Mucosa of rectum (tissue), 2 donors: ENCODE measurements around the gene LHFPL2.

Source experiments
- H3K27ac ChIP-seq, 2 donors: one replicate each; pipeline ENCODE4 v1.7.0; 2013; ENCODE audit warnings: inconsistent platforms in 2 of 2, low read depth in 2 of 2, low read length in 2 of 2
- H3K27me3 ChIP-seq, 2 donors: one replicate each; pipeline ENCODE4 v1.7.0; 2013; ENCODE audit warnings: low read length in 2 of 2; ENCODE audit not compliant: control insufficient read depth in 2 of 2, insufficient read depth in 2 of 2
- H3K36me3 ChIP-seq, 2 donors: one replicate each; pipeline ENCODE4 v1.7.0; 2013; ENCODE audit warnings: low read length in 2 of 2; ENCODE audit not compliant: control insufficient read depth in 2 of 2, insufficient read depth in 2 of 2
- H3K4me1 ChIP-seq, 2 donors: one replicate each; pipeline ENCODE4 v1.7.0; 2013; ENCODE audit warnings: low read length in 2 of 2, mild to moderate bottlenecking in 1 of 2; ENCODE audit not compliant: control insufficient read depth in 2 of 2, insufficient read depth in 2 of 2
- H3K4me3 ChIP-seq, 2 donors: one replicate each; pipeline ENCODE4 v1.7.0; 2013; ENCODE audit warnings: low read length in 2 of 2
- H3K9ac ChIP-seq, 2 donors: one replicate each; pipeline ENCODE4 v1.7.0; 2013; ENCODE audit warnings: low read length in 2 of 2, low read depth in 1 of 2, mild to moderate bottlenecking in 1 of 2
- H3K9me3 ChIP-seq, 2 donors: one replicate each; pipeline ENCODE4 v1.7.0; 2013; ENCODE audit warnings: low read length in 2 of 2; ENCODE audit not compliant: control insufficient read depth in 2 of 2
- donor health status: healthy.
- donor health status: Normal muscosa, but diverticular disease.

The LHFPL2 gene

DNA sequence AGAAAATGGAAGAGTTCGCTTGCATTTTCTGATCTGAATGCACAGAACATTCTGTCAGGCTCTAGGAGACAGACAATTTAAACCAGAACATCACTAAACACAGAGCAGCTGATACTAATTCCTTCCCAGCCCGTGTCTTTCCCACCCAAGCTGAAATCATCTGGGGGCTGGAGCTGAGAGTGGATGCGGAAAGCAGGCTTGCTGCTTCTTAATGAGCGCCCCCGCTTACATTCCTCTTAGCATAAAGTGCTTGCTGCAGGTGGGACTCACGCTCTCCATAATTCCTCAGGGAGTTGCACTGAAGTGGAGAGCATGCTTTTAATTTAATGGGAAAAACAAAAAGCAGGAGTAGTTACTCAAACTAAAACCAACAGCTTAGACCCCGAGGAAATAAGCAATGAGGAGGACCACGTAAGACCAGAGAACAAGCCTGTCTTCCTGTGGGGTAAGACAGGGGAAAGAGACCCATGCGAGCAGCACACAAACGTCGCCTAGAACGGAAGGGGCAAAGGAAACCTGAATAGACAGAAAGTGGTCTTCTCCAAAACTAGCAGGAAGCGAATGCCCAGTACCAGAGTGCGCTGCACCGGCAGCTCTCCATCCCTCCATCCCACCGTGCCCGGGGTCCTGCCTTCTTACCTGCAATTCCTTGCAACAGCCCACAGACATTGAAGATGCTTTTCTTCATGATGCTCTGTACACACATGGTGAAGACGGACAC lies 139.3 kb downstream of the LHFPL2 start:
- peaks cover 21 to 26% of the 10 kb centered on the region in 2 donors for H3K4me1 ChIP-seq
- H3K27me3 ChIP-seq = no peaks in the 10 kb centered on the region
- peak overlapping the region; percentile 36 to 64 for H3K9ac ChIP-seq
- peak overlapping the region; percentile 45 to 49 for H3K27ac ChIP-seq
- H3K9me3 ChIP-seq = no peaks in the 10 kb centered on the region
- peak overlapping the region; percentile 56 to 73 for H3K4me3 ChIP-seq
- H3K36me3 ChIP-seq = no peaks in the 10 kb centered on the region

DNA sequence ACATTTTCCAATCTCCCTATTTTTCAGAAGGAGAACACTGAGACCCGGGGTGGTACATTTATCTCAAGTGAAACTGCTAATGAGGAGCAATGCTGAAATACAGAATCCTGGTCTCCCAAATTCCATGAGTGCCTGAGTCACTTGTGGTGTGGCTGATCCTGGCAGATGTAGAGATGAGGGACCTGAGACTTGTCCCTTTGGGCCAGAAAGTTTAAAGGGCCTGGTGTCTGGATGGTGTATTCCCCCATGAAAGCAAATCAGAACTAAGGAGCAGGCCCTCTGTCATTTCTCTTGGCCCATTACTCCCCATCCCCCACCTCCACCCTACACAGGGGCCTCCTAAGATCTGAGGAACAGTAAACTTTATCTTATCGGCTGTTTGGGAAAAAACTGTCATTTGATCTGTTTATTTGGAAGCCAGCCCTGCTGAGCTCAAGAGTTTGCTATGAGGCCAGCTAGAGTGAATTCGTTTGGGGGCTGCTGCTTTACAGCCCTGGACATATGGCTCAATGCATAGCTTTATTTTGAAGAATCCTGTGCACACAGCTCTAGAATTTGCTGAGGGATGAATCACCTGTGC lies 140.3 kb downstream of the LHFPL2 start:
- Histone ChIP-seq H3K36me3 (no peaks in the 10 kb centered on the region), H3K9me3 (no peaks in the 10 kb centered on the region), H3K4me3 (no peak overlapping the region), H3K4me1 (peaks cover 21 to 26% of the 10 kb centered on the region in 2 donors), H3K27ac (peak overlapping the region in 1 of 2 donors; percentile 9), H3K9ac (no peak overlapping the region), H3K27me3 (no peaks in the 10 kb centered on the region)

- Histone ChIP-seq H3K27ac (no peak overlapping the region), H3K4me3 (no peak overlapping the region)
Observed at GRCh38 chr5:78507531-78507930, 141.0 kb downstream of the LHFPL2 start.

GRCh38 chr5:78506261-78507024 lies 142.1 kb downstream of the LHFPL2 start:
- H3K4me1 ChIP-seq = peaks cover 21% of the 10 kb centered on the region in 2 donors
- no peaks in the 10 kb centered on the region for H3K36me3 ChIP-seq
- no peaks in the 10 kb centered on the region for H3K27me3 ChIP-seq
- H3K9ac ChIP-seq = no peak overlapping the region
- H3K4me3 ChIP-seq = no peak overlapping the region
- no peak overlapping the region for H3K27ac ChIP-seq
- H3K9me3 ChIP-seq = no peaks in the 10 kb centered on the region

More at GRCh38 chr5:78507531-78507930, 141.0 kb downstream of the LHFPL2 start:
- peaks cover 21 to 26% of the 10 kb centered on the region in 2 donors for H3K4me1 ChIP-seq
- H3K9ac ChIP-seq = no peak overlapping the region
- H3K27me3 ChIP-seq = no peaks in the 10 kb centered on the region
- H3K36me3 ChIP-seq = no peaks in the 10 kb centered on the region
- H3K9me3 ChIP-seq = no peaks in the 10 kb centered on the region

DNA sequence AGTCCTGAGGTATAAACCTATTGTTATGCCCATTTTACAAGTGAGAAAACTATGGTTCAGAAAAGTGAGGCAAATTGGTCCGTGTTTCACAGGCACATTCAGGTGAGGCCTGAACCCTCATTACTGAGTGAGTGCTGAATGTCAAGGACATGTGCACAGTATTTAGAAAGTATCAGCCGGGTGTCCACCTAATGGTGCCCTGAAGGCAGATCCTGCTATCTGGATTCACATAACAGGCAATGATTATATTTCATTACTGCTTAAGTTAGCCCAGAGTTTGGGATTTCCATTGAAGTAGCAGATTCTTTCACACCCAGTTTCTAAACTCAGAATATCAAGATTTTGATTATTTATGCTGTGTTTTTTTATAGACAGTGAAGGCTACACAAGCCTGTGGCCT lies 142.7 kb downstream of the LHFPL2 start:
- no peak overlapping the region for H3K4me3 ChIP-seq
- peaks cover 17 to 21% of the 10 kb centered on the region in 2 donors for H3K4me1 ChIP-seq
- no peaks in the 10 kb centered on the region for H3K36me3 ChIP-seq
- no peaks in the 10 kb centered on the region for H3K9me3 ChIP-seq
- H3K27me3 ChIP-seq = no peaks in the 10 kb centered on the region
- no peak overlapping the region for H3K9ac ChIP-seq
- peak overlapping the region in 1 of 2 donors; percentile 56 for H3K27ac ChIP-seq

- Histone ChIP-seq H3K27me3 (no peaks in the 10 kb centered on the region), H3K4me3 (no peak overlapping the region), H3K9ac (peak overlapping the region in 1 of 2 donors; percentile 36), H3K4me1 (peaks cover 14 to 15% of the 10 kb centered on the region in 2 donors), H3K27ac (peak overlapping the region; percentile 68 to 71), H3K9me3 (no peaks in the 10 kb centered on the region), H3K36me3 (peaks cover 0 to 2% of the 10 kb centered on the region in 2 donors)
Observed at GRCh38 chr5:78504704-78505677, 143.6 kb downstream of the LHFPL2 start.

- Histone ChIP-seq H3K9me3 (no peaks in the 10 kb centered on the region), H3K36me3 (peaks cover 0 to 2% of the 10 kb centered on the region in 2 donors), H3K27me3 (no peaks in the 10 kb centered on the region), H3K4me1 (peaks cover 7 to 9% of the 10 kb centered on the region in 2 donors), H3K4me3 (no peak overlapping the region), H3K27ac (peak overlapping the region; percentile 68 to 71), H3K9ac (no peak overlapping the region)
Observed at GRCh38 chr5:78503958-78504653, 144.5 kb downstream of the LHFPL2 start.

GRCh38 chr5:78501411-78502352 lies 146.9 kb downstream of the LHFPL2 start:
- H3K4me1 ChIP-seq = peaks cover 4 to 9% of the 10 kb centered on the region in 2 donors
- H3K9ac ChIP-seq = no peak overlapping the region
- no peak overlapping the region for H3K4me3 ChIP-seq
- peaks cover 0 to 2% of the 10 kb centered on the region in 2 donors for H3K36me3 ChIP-seq
- H3K27me3 ChIP-seq = no peaks in the 10 kb centered on the region
- no peaks in the 10 kb centered on the region for H3K9me3 ChIP-seq
- H3K27ac ChIP-seq = no peak overlapping the region
